HG02588 (cell line): ENCODE data around the gene CTNNA3.
"Not testable (repeated sequence)": the region's sequence is repeated elsewhere in the genome, so short reads cannot be mapped to it uniquely, and the experiment has no call there.

Experiments used
- ATAC-seq: cut with Tn5 transposase; IDR thresholded peaks from one replicate; pipeline ENCODE4 v1.9.1; 2021; ENCODE audit warnings: mild to moderate bottlenecking, moderate library complexity; ENCODE audit not compliant: unreplicated experiment

The CTNNA3 gene

GRCh38 chr10:66505003-66505657, 1190.9 kb downstream of the CTNNA3 start:
- ATAC-seq: no peak

- ATAC-seq: no peak
Observed at GRCh38 chr10:66501356-66501755, 1194.6 kb downstream of the CTNNA3 start.

- no peak for ATAC-seq
Observed at GRCh38 chr10:66483966-66484365, 1212.0 kb downstream of the CTNNA3 start.

- ATAC-seq: no peak
Observed at GRCh38 chr10:66472156-66472555, 1223.8 kb downstream of the CTNNA3 start.

GRCh38 chr10:66467042-66467441, 1229.0 kb downstream of the CTNNA3 start:
- no peak for ATAC-seq

- no peak for ATAC-seq
Observed at GRCh38 chr10:66466622-66467021, 1229.4 kb downstream of the CTNNA3 start.

GRCh38 chr10:66463611-66464010, 1232.4 kb downstream of the CTNNA3 start:
- ATAC-seq: no peak

- no peak for ATAC-seq
Observed at GRCh38 chr10:66457629-66458028, 1238.4 kb downstream of the CTNNA3 start.

GRCh38 chr10:66455304-66455703, 1240.7 kb downstream of the CTNNA3 start:
- no peak for ATAC-seq

- ATAC-seq: no peak
Observed at GRCh38 chr10:66440568-66440967, 1255.4 kb downstream of the CTNNA3 start.

GRCh38 chr10:66414943-66415342, 1281.1 kb downstream of the CTNNA3 start:
- no peak for ATAC-seq

- no peak for ATAC-seq
Observed at GRCh38 chr10:66405566-66405965, 1290.4 kb downstream of the CTNNA3 start.

GRCh38 chr10:66398669-66399068, 1297.3 kb downstream of the CTNNA3 start:
- ATAC-seq: no peak

- no peak for ATAC-seq
Observed at GRCh38 chr10:66394342-66395063, 1301.5 kb downstream of the CTNNA3 start.

- ATAC-seq: no peak
Observed at GRCh38 chr10:66390926-66391325, 1305.1 kb downstream of the CTNNA3 start.

GRCh38 chr10:66381045-66381444, 1315.0 kb downstream of the CTNNA3 start:
- no peak for ATAC-seq

GRCh38 chr10:66378117-66378876, 1317.7 kb downstream of the CTNNA3 start:
- no peak for ATAC-seq

GRCh38 chr10:66368146-66368545, 1327.8 kb downstream of the CTNNA3 start:
- no peak for ATAC-seq

GRCh38 chr10:66366163-66366562, 1329.8 kb downstream of the CTNNA3 start:
- no peak for ATAC-seq

- no peak for ATAC-seq
Observed at GRCh38 chr10:66365686-66366085, 1330.3 kb downstream of the CTNNA3 start.

GRCh38 chr10:66362522-66362921, 1333.5 kb downstream of the CTNNA3 start:
- no peak for ATAC-seq

GRCh38 chr10:66353822-66354221, 1342.2 kb downstream of the CTNNA3 start:
- not testable (repeated sequence) for ATAC-seq
